Mesenteric fat pad (tissue), 1 donor: ENCODE measurements around the gene SYNE1. TPM values are rescaled to one million over a fixed set of nuclear protein-coding genes. Genes with fewer than 3 reads are reported as not detected.
"Not testable (repeated sequence)": the region's sequence is repeated elsewhere in the genome, so short reads cannot be mapped to it uniquely, and the experiment has no call there.

Experiments used
- DNase-seq: peaks from one replicate; pipeline ENCODE4 v3.0.0-alpha.2; 2020; ENCODE audit warnings: low spot score
- total RNA-seq: library from RNA; stranded (reverse); fragmentation: NEBNext Ultra II Directional; extraction: Animal tissue kit (Norgen Biotek cat#: 25700); gene quantifications from one replicate; pipeline ENCODE4 v1.2.1, GENCODE V29; 2021
- donor health status: DM: yes; HTN: yes; CAD: no.

SYNE1 gene
- total RNA-seq, 1 donor from 2014 or later, result 84.2 TPM

DNA sequence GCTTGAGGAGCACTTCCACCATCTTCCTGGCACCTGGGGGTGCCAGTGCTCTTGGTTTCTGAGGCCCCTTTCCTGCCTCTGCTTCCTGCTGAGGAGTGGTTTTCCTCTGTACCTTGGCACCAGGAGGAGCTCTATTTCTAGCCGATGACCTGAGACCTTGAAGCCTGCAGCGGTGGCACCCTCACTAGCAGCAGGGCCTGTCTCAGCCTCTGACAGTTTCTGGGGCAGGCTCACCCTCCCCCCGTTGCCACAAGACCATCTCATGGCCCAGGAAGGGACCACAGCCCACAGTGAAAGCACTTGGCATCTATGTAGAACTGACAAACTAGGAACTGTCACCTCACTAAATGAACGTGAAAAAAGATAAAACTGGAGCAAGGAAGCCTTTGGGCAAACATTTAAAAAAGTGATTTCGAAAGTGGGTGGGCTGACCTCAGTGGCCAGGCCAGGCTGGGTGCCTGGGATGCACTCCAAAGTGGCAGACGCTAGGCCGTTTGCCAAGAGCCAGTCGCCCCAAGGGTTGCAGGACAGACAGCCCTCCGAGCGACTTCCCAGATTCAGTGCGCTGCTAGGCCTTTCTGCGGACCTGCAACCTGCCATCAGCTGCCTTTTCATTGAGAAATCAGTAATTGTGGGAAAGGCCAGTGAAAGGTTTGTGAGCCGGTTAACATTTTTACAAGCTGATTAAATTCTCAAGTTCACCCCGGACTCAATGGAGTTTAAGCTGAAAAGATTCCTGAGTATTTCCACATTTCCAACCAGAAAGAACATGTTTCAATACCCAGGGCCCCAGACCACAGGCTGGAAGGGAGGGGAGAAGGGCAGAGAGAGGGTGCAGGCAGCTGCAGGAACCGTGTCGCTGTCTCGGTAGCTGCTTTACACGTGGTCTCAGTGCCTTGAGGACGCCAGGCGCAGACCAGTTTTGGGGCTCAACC, 526.0 kb downstream of the SYNE1 start:
- DNase-seq, result no peak

- DNase-seq, result no peak
Measured at GRCh38 chr6:152107973-152108372, 529.2 kb downstream of the SYNE1 start.

DNA sequence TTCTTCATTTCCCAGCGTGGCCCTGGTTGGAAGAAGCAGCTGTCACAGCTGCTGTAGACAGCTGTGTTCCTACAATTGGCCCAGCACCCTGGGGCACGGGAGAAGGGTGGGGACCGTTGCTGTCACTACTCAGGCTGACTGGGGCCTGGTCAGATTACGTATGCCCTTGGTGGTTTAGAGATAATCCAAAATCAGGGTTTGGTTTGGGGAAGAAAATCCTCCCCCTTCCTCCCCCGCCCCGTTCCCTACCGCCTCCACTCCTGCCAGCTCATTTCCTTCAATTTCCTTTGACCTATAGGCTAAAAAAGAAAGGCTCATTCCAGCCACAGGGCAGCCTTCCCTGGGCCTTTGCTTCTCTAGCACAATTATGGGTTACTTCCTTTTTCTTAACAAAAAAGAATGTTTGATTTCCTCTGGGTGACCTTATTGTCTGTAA, 537.0 kb downstream of the SYNE1 start:
- no peak for DNase-seq

- DNase-seq, result no peak
Measured at GRCh38 chr6:152099446-152100182, 537.5 kb downstream of the SYNE1 start.

GRCh38 chr6:152098683-152099082, 538.5 kb downstream of the SYNE1 start:
- no peak for DNase-seq

- no peak for DNase-seq
Measured at GRCh38 chr6:152096863-152097496, 540.2 kb downstream of the SYNE1 start.

DNA sequence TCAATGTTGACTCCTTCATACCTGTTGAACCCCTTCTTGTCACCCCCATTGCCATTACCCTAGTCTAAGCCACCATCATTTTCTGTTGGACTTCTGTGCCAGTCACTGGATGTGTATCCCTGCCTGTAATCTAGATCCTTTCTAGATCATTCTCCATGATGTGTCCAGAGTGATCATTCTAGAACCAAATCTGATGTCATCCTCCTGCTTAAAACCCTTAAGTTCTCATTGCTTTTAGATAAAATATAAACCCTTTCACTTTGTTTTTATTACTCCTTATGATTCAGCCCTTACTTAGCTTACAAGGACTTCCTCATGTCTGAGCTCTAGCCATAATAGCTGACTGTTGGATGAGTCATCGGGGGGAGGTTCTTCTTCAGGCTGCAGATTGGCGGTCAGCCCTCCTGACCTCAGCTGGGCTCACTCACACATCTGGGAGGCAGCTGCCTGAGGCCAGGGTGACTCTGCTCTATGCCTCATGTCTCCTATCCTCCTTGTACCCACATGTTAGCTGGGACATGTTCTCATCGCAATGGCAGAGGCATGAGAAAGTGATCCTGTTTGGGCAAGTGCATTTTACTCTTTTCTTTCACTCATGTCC, 542.1 kb downstream of the SYNE1 start:
- no peak for DNase-seq

- no peak for DNase-seq
Measured at GRCh38 chr6:152094276-152094675, 542.9 kb downstream of the SYNE1 start.

DNA sequence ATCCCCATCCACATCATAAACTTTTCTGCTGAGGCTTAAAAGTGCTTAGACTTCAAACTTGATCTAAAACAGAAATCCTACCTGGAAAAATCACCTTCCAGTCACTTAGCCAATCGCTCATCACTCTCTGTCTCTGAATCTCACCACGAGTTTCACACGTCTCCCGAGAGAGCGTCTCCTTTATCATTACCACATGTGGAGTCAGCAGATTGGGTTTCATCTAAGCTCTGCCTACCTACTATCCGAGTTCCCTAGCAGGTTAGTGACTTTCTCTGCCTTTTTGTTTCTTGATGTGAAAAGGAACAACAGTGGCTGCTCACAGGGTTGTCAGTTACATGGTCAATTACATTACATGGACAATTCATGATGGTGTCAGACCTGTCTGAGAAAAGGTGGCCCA, 543.5 kb downstream of the SYNE1 start:
- DNase-seq, result no peak

- DNase-seq, result no peak
Measured at GRCh38 chr6:152091851-152092341, 545.3 kb downstream of the SYNE1 start.

- no peak for DNase-seq
Measured at GRCh38 chr6:152091201-152091600, 546.0 kb downstream of the SYNE1 start.

GRCh38 chr6:152089992-152090391, 547.2 kb downstream of the SYNE1 start:
- no peak for DNase-seq

DNA sequence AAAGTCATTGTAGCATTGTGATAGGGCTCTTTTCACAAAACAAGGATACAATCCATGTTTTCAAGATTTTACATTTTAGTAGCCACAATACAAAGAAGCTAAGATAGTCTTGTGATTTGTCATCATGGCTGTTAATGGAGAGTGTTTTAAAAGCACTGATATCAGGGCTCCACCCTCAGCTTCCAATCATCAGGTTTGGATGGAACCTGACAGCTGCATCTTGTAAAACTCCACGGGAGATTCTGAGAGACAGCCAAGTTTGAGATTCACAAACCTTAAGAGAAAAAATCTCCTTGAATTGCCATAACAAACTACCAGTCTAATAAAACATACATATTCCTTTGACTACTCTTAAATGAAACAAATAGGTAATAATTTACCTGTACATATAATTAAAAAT, 549.5 kb downstream of the SYNE1 start:
- no peak for DNase-seq

DNA sequence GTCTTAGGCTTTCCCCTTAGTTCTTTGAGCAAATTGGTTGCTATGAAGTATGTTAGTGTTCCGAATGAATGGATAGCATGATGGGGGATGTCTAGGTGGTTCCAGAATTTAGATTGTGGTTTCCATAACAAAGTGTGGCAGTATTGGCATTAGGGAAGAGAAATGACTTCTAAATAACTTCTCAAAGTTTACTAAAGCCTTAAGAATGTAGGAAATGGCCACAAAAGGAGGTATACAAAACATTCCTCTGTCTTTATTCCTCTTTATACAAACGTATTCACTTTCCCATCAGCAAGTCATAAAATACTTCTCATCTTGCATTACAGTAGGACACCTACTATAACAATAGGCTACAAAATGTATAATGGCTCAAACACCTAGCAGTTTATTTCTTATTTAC, 550.1 kb downstream of the SYNE1 start:
- DNase-seq, result no peak

- DNase-seq, result no peak
Measured at GRCh38 chr6:152086223-152086873, 550.8 kb downstream of the SYNE1 start.

- no peak for DNase-seq
Measured at GRCh38 chr6:152085451-152085921, 551.7 kb downstream of the SYNE1 start.

- DNase-seq, result no peak
Measured at GRCh38 chr6:152078804-152079203, 558.4 kb downstream of the SYNE1 start.

DNA sequence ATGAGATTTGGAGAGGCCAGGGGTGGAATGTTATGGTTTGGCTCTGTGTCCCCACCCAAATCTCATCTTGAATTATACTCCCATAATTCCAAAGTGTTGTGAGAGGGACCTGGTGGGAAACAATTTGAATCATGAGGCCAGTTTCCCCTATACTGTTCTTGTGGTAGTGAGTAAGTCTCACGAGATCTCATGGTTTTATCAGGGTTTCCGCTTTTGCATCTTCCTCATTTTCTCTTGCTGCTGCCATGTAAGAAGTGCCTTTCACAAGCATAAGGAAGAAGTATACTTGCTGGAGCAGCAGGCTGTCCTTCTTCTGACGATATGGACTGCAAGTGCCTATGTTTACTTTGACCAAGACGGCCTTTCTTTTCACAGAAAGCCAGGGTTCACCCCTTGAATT, 559.2 kb downstream of the SYNE1 start:
- no peak for DNase-seq

DNA sequence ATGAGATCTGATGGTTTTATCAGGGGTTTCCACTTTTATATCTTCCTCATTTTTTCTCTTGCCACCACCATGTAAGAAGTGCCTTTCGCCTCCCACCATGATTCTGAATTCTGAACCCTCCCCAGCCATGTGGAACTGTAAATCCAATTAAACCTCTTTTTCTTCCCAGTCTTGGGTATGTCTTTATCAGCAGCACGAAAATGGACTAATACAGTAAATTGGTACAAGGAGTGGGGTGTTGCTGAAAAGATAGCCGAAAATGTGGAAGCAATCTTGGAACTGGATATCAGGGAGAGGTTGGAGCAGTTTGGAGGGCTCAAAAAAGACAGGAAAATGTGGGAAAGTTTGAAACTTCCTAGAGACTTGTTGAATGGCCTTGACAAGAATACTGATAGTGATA, 560.9 kb downstream of the SYNE1 start:
- DNase-seq, result not testable (repeated sequence)

GRCh38 chr6:152071843-152072242, 565.3 kb downstream of the SYNE1 start:
- no peak for DNase-seq
